ENCODE measurements around the gene PIP4K2A. TPM values are rescaled to one million over a fixed set of nuclear protein-coding genes. Genes with fewer than 3 reads are reported as not detected.

PIP4K2A gene
- total and polyA plus RNA-seq, 2 of the 13 experiments (the other 11 are each of a cell fraction or from before 2014, with no cell fraction given): 9.1 to 22.6 TPM

GRCh38 chr10:22589851-22590514 lies 124.4 kb downstream of the PIP4K2A start (continued):
- TF ChIP-seq ARID4A (CRISPR knock-in tag; IDR thresholded peaks at IDR 0.05; ENCODE audit: borderline replicate concordance): no peak
- TF ChIP-seq ZNF18 (CRISPR knock-in tag; IDR thresholded peaks at IDR 0.05; ENCODE audit: insufficient replicate concordance): no peak
- TF ChIP-seq HMGXB3 (CRISPR knock-in tag; IDR thresholded peaks at IDR 0.05; ENCODE audit: borderline replicate concordance): no peak
- no peak for TF ChIP-seq ZNF607 (CRISPR knock-in tag; IDR thresholded peaks at IDR 0.05; ENCODE audit: borderline replicate concordance)
- no peak for TF ChIP-seq CSRNP2 (CRISPR knock-in tag; conservative IDR thresholded peaks at IDR 0.05; ENCODE audit: low read depth)
- no peak for TF ChIP-seq ZNF468 (CRISPR knock-in tag; IDR thresholded peaks at IDR 0.05)
- no peak for TF ChIP-seq ZHX1 (CRISPR knock-in tag; IDR thresholded peaks at IDR 0.05; ENCODE audit: low read depth)
